Osteoblast (primary cell): ENCODE results near the gene TPMT. TPM values are rescaled to one million over a fixed set of nuclear protein-coding genes. Genes with fewer than 3 reads are reported as not detected.
A peak's percentile ranks its signal among the peaks of the same experiment; 100 is the strongest.

ENCODE experiments used
- DNase-seq: peaks from one replicate; pipeline ENCODE4 v3.0.0; 2011; ENCODE audit warnings: low spot score, mixed read lengths; ENCODE audit not compliant: insufficient read length; ENCODE audit errors: missing footprints
- H2AFZ ChIP-seq: 2 replicates; pipeline ENCODE4 v1.6.0; 2011; ENCODE audit warnings: mild to moderate bottlenecking, low read length
- H3K27ac ChIP-seq: 2 replicates; pipeline ENCODE4 v1.5.1; 2011; ENCODE audit warnings: mild to moderate bottlenecking, low read depth, low read length, moderate library complexity
- H3K27me3 ChIP-seq: 2 replicates; pipeline ENCODE4 v1.6.0; 2012; ENCODE audit warnings: mild to moderate bottlenecking, control low read depth, inconsistent platforms, low read length, moderate library complexity; ENCODE audit not compliant: insufficient read depth
- H3K36me3 ChIP-seq: 2 replicates; pipeline ENCODE4 v1.5.1; 2011; ENCODE audit warnings: mild to moderate bottlenecking, low read length, control low read depth, moderate library complexity; ENCODE audit not compliant: insufficient read depth
- H3K4me1 ChIP-seq: 2 replicates; pipeline ENCODE4 v1.5.1; 2011; ENCODE audit warnings: mild to moderate bottlenecking, low read length, control low read depth, moderate library complexity; ENCODE audit not compliant: insufficient read depth
- H3K4me2 ChIP-seq: 2 replicates; pipeline ENCODE4 v1.6.0; 2011; ENCODE audit warnings: mild to moderate bottlenecking, low read length; ENCODE audit not compliant: insufficient read depth
- H3K4me3 ChIP-seq: fragments of 200-600 bp; sonication (generic); 3 replicates; pipeline ENCODE4 v1.5.1; 2012; ENCODE audit warnings: mild to moderate bottlenecking, low read length, inconsistent platforms; ENCODE audit not compliant: insufficient read depth
- H3K79me2 ChIP-seq: 2 replicates; pipeline ENCODE4 v1.6.0; 2012; ENCODE audit warnings: mild to moderate bottlenecking, low read length, control low read depth, inconsistent platforms; ENCODE audit not compliant: insufficient read depth
- H3K9me3 ChIP-seq: 2 replicates; pipeline ENCODE4 v1.5.1; 2011; ENCODE audit warnings: low read depth, low read length, control low read depth
- H4K20me1 ChIP-seq: 2 replicates; pipeline ENCODE4 v1.6.0; 2012; ENCODE audit warnings: mild to moderate bottlenecking, low read length, control low read depth; ENCODE audit not compliant: insufficient read depth
- CTCF ChIP-seq: IDR thresholded peaks from 2 replicates; pipeline ENCODE4 v1.5.1; 2011; ENCODE audit warnings: mild to moderate bottlenecking, low read depth, low read length, moderate library complexity; ENCODE audit errors: extremely low read depth
- total RNA-seq: library from RNA; depleted of rRNA; stranded (reverse); fragments of >200 nt; gene quantifications from 2 replicates; pipeline ENCODE4 v1.2.3, GENCODE V29; 2012

Gene TPMT
- total RNA-seq, 1 donor = 11.9 TPM

GRCh38 chr6:18118330-18118729 lies 36.5 kb downstream of the TPMT start:
- Histone ChIP-seq H3K36me3 (no peaks in the 10 kb centered on the region), H3K27ac (no peak overlapping the region), H3K79me2 (peaks cover 11% of the 10 kb centered on the region), H3K4me1 (peaks cover 11% of the 10 kb centered on the region), H3K4me3 (no peak overlapping the region), H2AFZ (no peak overlapping the region), H3K27me3 (no peaks in the 10 kb centered on the region), H3K4me2 (no peak overlapping the region), H4K20me1 (no peaks in the 10 kb centered on the region), H3K9me3 (no peaks in the 10 kb centered on the region)
- peak; percentile 65 for DNase-seq
- no peak for TF ChIP-seq CTCF

GRCh38 chr6:18117136-18117535 lies 37.7 kb downstream of the TPMT start:
- Histone ChIP-seq H3K36me3 (no peaks in the 10 kb centered on the region), H3K4me1 (peaks cover 1% of the 10 kb centered on the region), H4K20me1 (no peaks in the 10 kb centered on the region), H3K4me2 (no peak overlapping the region), H3K27me3 (no peaks in the 10 kb centered on the region), H3K79me2 (peaks cover 9% of the 10 kb centered on the region), H3K4me3 (no peak overlapping the region), H3K9me3 (no peaks in the 10 kb centered on the region), H3K27ac (no peak overlapping the region), H2AFZ (no peak overlapping the region)
- TF ChIP-seq CTCF = no peak
- DNase-seq = no peak

GRCh38 chr6:18115356-18115755 lies 39.5 kb downstream of the TPMT start:
- Histone ChIP-seq H3K4me1 (no peaks in the 10 kb centered on the region), H3K36me3 (no peaks in the 10 kb centered on the region), H3K9me3 (no peaks in the 10 kb centered on the region), H4K20me1 (no peaks in the 10 kb centered on the region), H3K27me3 (no peaks in the 10 kb centered on the region), H3K4me3 (no peak overlapping the region), H3K4me2 (no peak overlapping the region), H2AFZ (no peak overlapping the region), H3K79me2 (no peaks in the 10 kb centered on the region), H3K27ac (no peak overlapping the region)
- no peak for TF ChIP-seq CTCF
- no peak for DNase-seq

- H3K27me3 ChIP-seq = no peaks in the 10 kb centered on the region
- H3K9me3 ChIP-seq = no peaks in the 10 kb centered on the region
- no peak overlapping the region for H3K4me2 ChIP-seq
- H3K4me1 ChIP-seq = no peaks in the 10 kb centered on the region
- H3K79me2 ChIP-seq = no peaks in the 10 kb centered on the region
- TF ChIP-seq CTCF = no peak
- no peak overlapping the region for H2AFZ ChIP-seq
- DNase-seq = no peak
- H3K36me3 ChIP-seq = no peaks in the 10 kb centered on the region
- no peak overlapping the region for H3K4me3 ChIP-seq
- H4K20me1 ChIP-seq = no peaks in the 10 kb centered on the region
- no peak overlapping the region for H3K27ac ChIP-seq
Measured at GRCh38 chr6:18110162-18110561, 44.7 kb downstream of the TPMT start.
